ENCODE results near the gene UBE2U.

GRCh38 chr1:64280001-64280400 lies 76.6 kb downstream of the UBE2U start:
- TF ChIP-seq CTCF (IDR thresholded peaks at IDR 0.05) = no peak
- no peak for TF ChIP-seq EP300 (IDR thresholded peaks at IDR 0.05)

Measured in ovary (tissue), 3 donors.